Measurements from ENCODE around the gene GFOD1.

Gene GFOD1

GRCh38 chr6:13446381-13446780, 41.0 kb downstream of the GFOD1 start:
- TF ChIP-seq RAD21 (IDR thresholded peaks at IDR 0.05; ENCODE audit: low read depth): no peak

- TF ChIP-seq CREB1 (IDR thresholded peaks at IDR 0.05; ENCODE audit: low read depth): no peak
- TF ChIP-seq USF1 (IDR thresholded peaks at IDR 0.05): no peak
- no peak for TF ChIP-seq TCF12 (IDR thresholded peaks at IDR 0.05; ENCODE audit: low read depth)
- no peak for TF ChIP-seq ZBTB7A (IDR thresholded peaks at IDR 0.05; ENCODE audit: low read depth)
Observed at GRCh38 chr6:13445744-13446115, 41.7 kb downstream of the GFOD1 start.

GRCh38 chr6:13445005-13445743, 42.2 kb downstream of the GFOD1 start:
- TF ChIP-seq USF1 (IDR thresholded peaks at IDR 0.05) (no peak), TEAD4 (IDR thresholded peaks at IDR 0.05) (peak; percentile 49; the same call in 1 of the 2 replicates), NFIC (IDR thresholded peaks at IDR 0.05) (peak; percentile 80)

GRCh38 chr6:13444604-13445003, 42.8 kb downstream of the GFOD1 start:
- TF ChIP-seq ZBTB7A (IDR thresholded peaks at IDR 0.05; ENCODE audit: low read depth) (no peak), USF1 (IDR thresholded peaks at IDR 0.05) (no peak), MAX (IDR thresholded peaks at IDR 0.05) (no peak), TAF1 (IDR thresholded peaks at IDR 0.05; ENCODE audit: low read depth) (no peak)

GRCh38 chr6:13441778-13442177, 45.6 kb downstream of the GFOD1 start:
- TF ChIP-seq TAF1 (IDR thresholded peaks at IDR 0.05; ENCODE audit: low read depth) (no peak), YY1 (IDR thresholded peaks at IDR 0.05; ENCODE audit: low read depth) (no peak), TEAD4 (IDR thresholded peaks at IDR 0.05) (no peak), CREB1 (IDR thresholded peaks at IDR 0.05; ENCODE audit: low read depth) (no peak), NFIC (IDR thresholded peaks at IDR 0.05) (no peak), EP300 (IDR thresholded peaks at IDR 0.05; ENCODE audit: borderline replicate concordance) (no peak), TCF12 (IDR thresholded peaks at IDR 0.05; ENCODE audit: low read depth) (no peak), RAD21 (IDR thresholded peaks at IDR 0.05; ENCODE audit: low read depth) (no peak), REST (IDR thresholded peaks at IDR 0.05; ENCODE audit: low read depth) (no peak), USF1 (IDR thresholded peaks at IDR 0.05) (no peak)

GRCh38 chr6:13439644-13440043, 47.8 kb downstream of the GFOD1 start:
- no peak for TF ChIP-seq TCF12 (IDR thresholded peaks at IDR 0.05; ENCODE audit: low read depth)
- TF ChIP-seq ZBTB7A (IDR thresholded peaks at IDR 0.05; ENCODE audit: low read depth): no peak
- TF ChIP-seq CREB1 (IDR thresholded peaks at IDR 0.05; ENCODE audit: low read depth): no peak
- TF ChIP-seq REST (IDR thresholded peaks at IDR 0.05; ENCODE audit: low read depth): no peak

GRCh38 chr6:13438126-13438525, 49.3 kb downstream of the GFOD1 start:
- TF ChIP-seq REST (IDR thresholded peaks at IDR 0.05; ENCODE audit: low read depth) (no peak), FOXM1 (IDR thresholded peaks at IDR 0.05; ENCODE audit: borderline replicate concordance, low read depth) (no peak), RAD21 (IDR thresholded peaks at IDR 0.05; ENCODE audit: low read depth) (no peak), EP300 (IDR thresholded peaks at IDR 0.05; ENCODE audit: borderline replicate concordance) (no peak), ZBTB7A (IDR thresholded peaks at IDR 0.05; ENCODE audit: low read depth) (no peak), TEAD4 (IDR thresholded peaks at IDR 0.05) (no peak), CEBPB (IDR thresholded peaks at IDR 0.05) (no peak), MAX (IDR thresholded peaks at IDR 0.05) (no peak), EGR1 (IDR thresholded peaks at IDR 0.05) (no peak), USF1 (IDR thresholded peaks at IDR 0.05) (no peak), TCF12 (IDR thresholded peaks at IDR 0.05; ENCODE audit: low read depth) (no peak), NFIC (IDR thresholded peaks at IDR 0.05) (no peak), TAF1 (IDR thresholded peaks at IDR 0.05; ENCODE audit: low read depth) (no peak), CREB1 (IDR thresholded peaks at IDR 0.05; ENCODE audit: low read depth) (no peak), YY1 (IDR thresholded peaks at IDR 0.05; ENCODE audit: low read depth) (no peak)
